Measurements from ENCODE around the gene MAPK6.
"Not testable (repeated sequence)": the region's sequence is repeated elsewhere in the genome, so short reads cannot be mapped to it uniquely, and the experiment has no call there.

The MAPK6 gene

DNA sequence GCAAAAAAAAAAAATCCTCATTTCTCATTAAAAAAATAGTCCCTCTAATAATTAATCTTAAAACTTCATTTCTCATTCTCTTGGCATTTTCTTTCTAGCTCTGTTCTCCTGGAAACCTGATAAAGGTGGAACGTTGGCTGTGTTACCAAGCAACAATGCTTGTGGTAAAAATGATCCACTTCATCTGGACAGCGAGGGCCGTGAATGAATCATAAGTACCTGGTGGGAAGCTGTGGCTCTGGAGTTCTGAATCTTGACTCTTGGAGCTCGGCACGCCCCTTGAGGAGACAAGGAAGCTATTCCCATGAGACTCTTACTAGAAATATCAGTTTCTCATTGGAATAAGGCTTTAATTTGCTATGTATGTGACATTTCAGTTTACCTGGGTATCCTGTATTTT is 61.0 kb downstream of the MAPK6 start:
- Histone ChIP-seq H3K27me3 (ENCODE audit: insufficient read depth, low read depth, severe bottlenecking) (no peaks in the 10 kb centered on the region), H3K9me3 (ENCODE audit: severe bottlenecking) (no peaks in the 10 kb centered on the region), H3K4me3 (ENCODE audit: low read depth, low read length) (no peak overlapping the region), H3K27ac (no peak overlapping the region), H3K36me3 (no peaks in the 10 kb centered on the region)
- DNase-seq: no peak
- TF ChIP-seq, protein P1, sequence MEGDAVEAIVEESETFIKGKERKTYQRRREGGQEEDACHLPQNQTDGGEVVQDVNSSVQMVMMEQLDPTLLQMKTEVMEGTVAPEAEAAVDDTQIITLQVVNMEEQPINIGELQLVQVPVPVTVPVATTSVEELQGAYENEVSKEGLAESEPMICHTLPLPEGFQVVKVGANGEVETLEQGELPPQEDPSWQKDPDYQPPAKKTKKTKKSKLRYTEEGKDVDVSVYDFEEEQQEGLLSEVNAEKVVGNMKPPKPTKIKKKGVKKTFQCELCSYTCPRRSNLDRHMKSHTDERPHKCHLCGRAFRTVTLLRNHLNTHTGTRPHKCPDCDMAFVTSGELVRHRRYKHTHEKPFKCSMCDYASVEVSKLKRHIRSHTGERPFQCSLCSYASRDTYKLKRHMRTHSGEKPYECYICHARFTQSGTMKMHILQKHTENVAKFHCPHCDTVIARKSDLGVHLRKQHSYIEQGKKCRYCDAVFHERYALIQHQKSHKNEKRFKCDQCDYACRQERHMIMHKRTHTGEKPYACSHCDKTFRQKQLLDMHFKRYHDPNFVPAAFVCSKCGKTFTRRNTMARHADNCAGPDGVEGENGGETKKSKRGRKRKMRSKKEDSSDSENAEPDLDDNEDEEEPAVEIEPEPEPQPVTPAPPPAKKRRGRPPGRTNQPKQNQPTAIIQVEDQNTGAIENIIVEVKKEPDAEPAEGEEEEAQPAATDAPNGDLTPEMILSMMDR (IDR thresholded peaks at IDR 0.05; ENCODE audit: low read depth, low read length): no peak

DNA sequence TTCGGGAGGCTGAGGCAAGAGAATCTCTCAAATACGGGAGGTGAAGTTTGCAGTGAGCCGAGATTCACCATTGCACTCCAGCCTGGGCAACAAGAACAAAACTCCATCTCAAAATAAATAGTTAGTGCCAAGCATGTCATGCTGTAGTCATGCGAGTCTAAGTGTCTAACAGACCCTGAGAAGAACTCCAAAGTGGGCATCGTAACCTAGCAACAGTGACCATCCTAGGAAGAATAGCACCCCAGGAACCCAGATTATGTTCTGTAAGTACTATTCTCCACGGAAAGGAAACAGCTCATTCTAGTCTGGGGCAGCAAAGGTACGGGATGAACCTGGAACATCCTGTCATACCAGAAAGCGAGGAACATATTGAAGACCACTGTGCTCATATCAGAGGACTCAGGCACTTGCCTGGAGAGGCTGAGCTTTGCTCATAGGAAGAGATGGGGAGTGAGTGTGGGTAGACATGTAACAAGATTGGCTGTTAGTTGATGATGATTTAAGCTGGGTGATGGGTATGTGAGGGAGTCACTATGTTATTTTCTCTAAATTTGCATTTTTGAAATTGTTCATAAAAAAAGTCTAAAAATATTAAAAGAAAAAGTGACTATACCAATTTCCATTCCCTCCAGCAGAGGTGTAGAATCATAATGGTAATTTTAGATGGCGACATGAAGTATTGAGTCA is 61.8 kb downstream of the MAPK6 start:
- no peak overlapping the region for H3K4me3 ChIP-seq (ENCODE audit: low read depth, low read length)
- no peak overlapping the region for H3K27ac ChIP-seq
- no peaks in the 10 kb centered on the region for H3K36me3 ChIP-seq
- TF ChIP-seq, protein P1 (IDR thresholded peaks at IDR 0.05; ENCODE audit: low read depth, low read length): no peak
- DNase-seq: no peak
- H3K27me3 ChIP-seq (ENCODE audit: insufficient read depth, low read depth, severe bottlenecking): no peaks in the 10 kb centered on the region
- H3K9me3 ChIP-seq (ENCODE audit: severe bottlenecking): no peaks in the 10 kb centered on the region

DNA sequence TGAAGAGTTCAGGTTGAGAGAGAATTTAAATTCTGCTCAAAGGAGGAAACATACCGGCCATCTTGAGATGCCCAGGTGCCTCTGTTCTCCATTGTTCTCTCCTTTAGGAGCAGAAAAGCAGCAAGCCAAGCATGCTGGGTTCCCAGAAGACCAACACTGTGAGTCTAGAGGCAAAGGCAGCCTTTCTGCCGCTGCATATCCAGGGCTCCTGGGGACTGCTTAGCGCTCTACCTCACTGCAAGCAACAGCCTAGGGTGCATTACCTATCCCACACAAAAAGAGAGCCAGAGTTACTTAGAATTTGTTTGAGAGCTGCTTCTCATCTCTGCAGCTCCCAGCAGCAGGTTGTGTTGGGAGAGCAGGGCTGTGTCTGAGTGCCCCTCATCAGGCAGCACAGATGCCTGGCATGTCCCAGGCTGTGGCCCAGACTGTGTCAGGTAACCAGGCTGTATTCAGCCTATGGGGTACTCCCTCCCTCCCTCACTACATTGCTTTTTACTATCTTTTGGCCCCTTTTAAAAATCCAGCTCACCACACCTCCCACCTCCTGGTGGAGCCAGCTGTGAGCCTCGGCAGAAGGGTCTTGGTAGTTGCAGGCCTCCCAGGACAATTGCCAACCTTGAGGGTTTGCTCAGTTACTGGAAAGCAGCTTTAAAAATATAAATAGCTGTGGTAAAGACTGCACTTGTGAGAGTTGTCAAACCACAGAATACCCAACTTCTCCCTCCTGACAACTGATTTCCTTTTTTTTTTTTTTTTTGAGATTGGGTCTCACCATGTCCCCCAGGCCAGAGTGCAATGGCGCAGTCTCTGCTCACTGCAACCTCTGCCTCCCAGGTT is 63.4 kb downstream of the MAPK6 start:
- TF ChIP-seq, protein P1 (IDR thresholded peaks at IDR 0.05; ENCODE audit: low read depth, low read length): no peak
- Histone ChIP-seq H3K36me3 (no peaks in the 10 kb centered on the region), H3K27ac (no peak overlapping the region), H3K4me3 (ENCODE audit: low read depth, low read length) (no peak overlapping the region), H3K9me3 (ENCODE audit: severe bottlenecking) (peaks cover 2% of the 10 kb centered on the region), H3K27me3 (ENCODE audit: insufficient read depth, low read depth, severe bottlenecking) (no peaks in the 10 kb centered on the region)
- DNase-seq: no peak

- H3K4me3 ChIP-seq (ENCODE audit: low read depth, low read length); H3K36me3 ChIP-seq; H3K9me3 ChIP-seq (ENCODE audit: severe bottlenecking); DNase-seq; H3K27me3 ChIP-seq (ENCODE audit: insufficient read depth, low read depth, severe bottlenecking); H3K27ac ChIP-seq: not testable (repeated sequence)
Measured at GRCh38 chr15:52083037-52083359, 64.0 kb downstream of the MAPK6 start.

- no peaks in the 10 kb centered on the region for H3K36me3 ChIP-seq
- no peak for DNase-seq
- H3K27ac ChIP-seq: no peak overlapping the region
- no peak overlapping the region for H3K4me3 ChIP-seq (ENCODE audit: low read depth, low read length)
- no peaks in the 10 kb centered on the region for H3K27me3 ChIP-seq (ENCODE audit: insufficient read depth, low read depth, severe bottlenecking)
- TF ChIP-seq, protein P1 (IDR thresholded peaks at IDR 0.05; ENCODE audit: low read depth, low read length): no peak
- peaks cover 2% of the 10 kb centered on the region for H3K9me3 ChIP-seq (ENCODE audit: severe bottlenecking)
Measured at GRCh38 chr15:52083603-52084002, 64.6 kb downstream of the MAPK6 start.

DNA sequence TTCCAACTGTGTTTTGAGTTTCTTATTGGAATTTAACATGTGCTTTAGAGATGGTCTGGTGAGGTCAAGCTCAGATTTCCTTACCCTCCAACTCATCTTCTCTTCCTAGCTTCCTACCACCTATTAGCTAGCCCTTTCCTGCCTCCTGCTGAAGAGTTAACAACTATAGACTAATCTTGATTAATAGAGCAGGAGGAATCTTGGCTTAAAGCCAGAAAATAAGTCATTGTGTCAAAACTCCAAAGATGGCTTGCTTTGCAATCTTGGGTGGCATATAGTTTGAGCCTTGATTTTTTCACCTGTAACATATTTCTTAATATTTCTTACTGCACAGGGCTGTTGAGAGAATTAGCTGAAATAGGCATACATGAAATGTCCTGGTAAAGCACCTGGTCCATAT is 66.3 kb downstream of the MAPK6 start:
- DNase-seq: no peak
- Histone ChIP-seq H3K4me3 (ENCODE audit: low read depth, low read length) (no peak overlapping the region), H3K36me3 (no peaks in the 10 kb centered on the region), H3K27me3 (ENCODE audit: insufficient read depth, low read depth, severe bottlenecking) (no peaks in the 10 kb centered on the region), H3K9me3 (ENCODE audit: severe bottlenecking) (peaks cover 2% of the 10 kb centered on the region), H3K27ac (no peak overlapping the region)
- TF ChIP-seq, protein P1 (IDR thresholded peaks at IDR 0.05; ENCODE audit: low read depth, low read length): no peak
